ENCODE measurements around the gene FCRLA.
A peak's percentile ranks its signal among the peaks of the same experiment; 100 is the strongest.

The FCRLA gene

GRCh38 chr1:161735837-161736236 lies 28.8 kb downstream of the FCRLA start:
- no peak for DNase-seq

GRCh38 chr1:161736335-161736969 lies 29.4 kb downstream of the FCRLA start:
- peak; percentile 35 to 55 for DNase-seq

- DNase-seq: no peak
Observed at GRCh38 chr1:161737625-161738024, 30.6 kb downstream of the FCRLA start.

- DNase-seq: peak; percentile 87 to 95
Observed at GRCh38 chr1:161738627-161739287, 31.7 kb downstream of the FCRLA start.

- peak; percentile 60 to 76 for DNase-seq
Observed at GRCh38 chr1:161739865-161740566, 33.0 kb downstream of the FCRLA start.

GRCh38 chr1:161740921-161741320 lies 33.9 kb downstream of the FCRLA start:
- peak in 1 of 2 donors; percentile 43 for DNase-seq

- DNase-seq: no peak
Observed at GRCh38 chr1:161743231-161743630, 36.2 kb downstream of the FCRLA start.

GRCh38 chr1:161747801-161748200 lies 40.8 kb downstream of the FCRLA start:
- peak; percentile 55 to 72 for DNase-seq

GRCh38 chr1:161749509-161750407 lies 42.7 kb downstream of the FCRLA start, which contains the start of gene DUSP12:
DUSP12 (plus strand) TSS chr1:161749786; CDS start chr1:161749802, 16 bp downstream.
- peak; percentile 92 to 93 for DNase-seq

GRCh38 chr1:161763522-161764098 lies 56.6 kb downstream of the FCRLA start:
- DNase-seq: no peak
